ENCODE measurements around the gene NR2E1.

Gene NR2E1

GRCh38 chr6:108156180-108156937, 9.5 kb upstream of the NR2E1 start:
- DNase-seq = no peak

GRCh38 chr6:108156938-108157233, 8.9 kb upstream of the NR2E1 start:
- no peak for DNase-seq

DNA sequence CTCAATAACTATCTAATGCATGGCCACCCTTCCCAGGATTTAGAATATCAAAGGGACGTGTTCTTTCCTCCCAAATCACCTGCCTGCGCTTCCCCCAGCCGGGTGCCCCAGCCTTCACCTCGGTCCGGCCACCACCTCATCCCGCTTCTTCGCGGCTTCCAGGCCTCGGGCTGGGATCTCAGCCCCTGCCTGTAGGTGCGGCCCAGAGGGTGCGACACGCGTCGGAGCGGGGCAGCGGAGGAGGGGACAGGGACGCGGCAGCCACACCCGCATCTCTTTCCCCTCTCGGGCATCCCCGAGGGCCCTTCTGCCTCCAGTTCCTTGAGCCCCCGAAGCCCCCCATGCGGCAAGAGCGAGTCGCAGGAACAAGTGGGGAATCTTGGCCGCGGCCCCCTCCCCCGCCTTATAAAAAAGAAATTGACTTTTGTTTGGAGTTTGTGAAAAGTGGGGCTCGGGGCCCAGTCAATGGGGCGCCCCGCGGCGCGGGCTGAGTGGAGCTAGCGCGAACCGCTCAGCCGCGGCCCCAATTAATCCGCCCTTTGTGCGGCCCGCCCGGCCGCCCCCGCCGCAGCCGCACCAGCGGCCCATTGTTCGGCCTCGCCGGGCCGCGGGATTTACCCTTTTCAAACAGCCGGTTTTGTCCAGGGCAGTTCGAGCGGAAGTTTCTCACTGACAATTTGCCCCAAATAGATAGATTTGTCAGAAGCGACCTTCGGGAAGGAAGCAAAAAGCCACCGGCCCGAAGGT, 8.4 kb upstream of the NR2E1 start:
- no peak for DNase-seq

DNA sequence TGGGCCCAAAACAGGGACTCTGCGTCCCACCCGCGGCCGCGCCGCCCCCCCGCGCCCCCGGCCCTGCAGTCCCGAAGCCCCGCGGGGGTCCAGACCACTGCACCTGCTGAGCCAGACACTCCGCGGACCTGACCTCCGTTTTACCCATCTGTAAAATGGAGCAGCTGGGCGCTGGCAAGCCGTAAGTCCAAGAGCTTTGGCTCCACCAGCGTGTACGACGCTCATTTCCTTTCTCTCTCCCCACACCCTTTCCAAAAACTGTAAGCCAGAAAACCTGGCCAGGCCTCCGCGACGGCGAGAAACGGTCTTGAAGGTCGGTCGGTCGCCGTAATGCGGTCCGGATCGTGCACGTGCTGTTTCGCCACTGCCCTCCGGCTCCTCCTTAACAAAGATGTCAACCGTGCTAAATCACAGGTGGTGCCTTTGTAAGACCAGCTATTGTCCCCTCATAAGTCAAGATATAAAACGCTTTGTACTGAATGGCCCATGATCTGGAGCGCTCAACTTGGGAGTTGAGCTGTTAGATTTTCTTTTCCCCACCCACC, 7.8 kb upstream of the NR2E1 start:
- DNase-seq = no peak

DNA sequence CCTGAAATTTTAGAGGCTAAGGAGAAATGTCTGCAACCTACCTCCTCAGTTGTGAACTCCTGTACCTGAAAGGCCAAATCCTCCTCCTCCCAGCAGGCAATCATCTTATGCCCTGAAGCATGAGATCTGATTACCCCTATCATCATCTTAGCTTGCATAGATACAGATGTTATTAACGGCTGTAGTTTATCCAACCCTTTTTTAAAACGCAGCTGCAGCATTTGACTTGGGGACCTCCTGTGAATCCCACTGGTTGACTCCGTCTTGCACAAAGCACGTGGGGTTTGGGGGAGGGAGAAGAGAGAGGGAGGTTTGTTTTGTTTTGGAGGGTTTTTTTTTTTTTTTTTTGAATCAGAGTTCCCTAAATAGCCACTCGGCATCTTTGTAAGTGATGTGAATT, 5.8 kb upstream of the NR2E1 start:
- no peak for DNase-seq

DNA sequence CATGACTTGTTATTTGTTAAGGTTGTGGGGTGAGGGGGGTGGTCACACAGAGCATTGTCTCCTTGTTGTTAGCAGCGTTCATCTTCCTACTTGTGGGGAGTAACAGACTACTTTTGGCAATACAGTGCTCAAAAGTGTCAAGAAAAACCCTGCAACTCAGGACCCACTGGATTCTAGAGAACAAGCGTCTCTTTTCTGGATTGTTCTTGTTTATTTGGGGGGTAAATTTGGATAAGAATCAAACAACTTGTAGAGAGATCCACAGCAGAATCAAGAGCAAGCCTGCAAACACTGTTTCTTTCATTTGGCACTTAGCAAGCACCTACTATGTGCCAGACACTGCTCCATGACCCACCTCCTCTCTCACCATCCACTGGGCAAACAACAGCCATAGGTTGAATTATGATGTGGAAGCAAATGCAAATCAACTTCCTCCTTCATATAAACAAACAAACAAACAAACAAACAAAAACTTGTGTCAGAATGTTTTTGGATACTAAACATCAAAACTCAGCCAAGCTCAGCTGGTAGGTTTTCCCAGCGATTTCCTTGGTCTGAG, 4.0 kb upstream of the NR2E1 start:
- no peak for DNase-seq

DNA sequence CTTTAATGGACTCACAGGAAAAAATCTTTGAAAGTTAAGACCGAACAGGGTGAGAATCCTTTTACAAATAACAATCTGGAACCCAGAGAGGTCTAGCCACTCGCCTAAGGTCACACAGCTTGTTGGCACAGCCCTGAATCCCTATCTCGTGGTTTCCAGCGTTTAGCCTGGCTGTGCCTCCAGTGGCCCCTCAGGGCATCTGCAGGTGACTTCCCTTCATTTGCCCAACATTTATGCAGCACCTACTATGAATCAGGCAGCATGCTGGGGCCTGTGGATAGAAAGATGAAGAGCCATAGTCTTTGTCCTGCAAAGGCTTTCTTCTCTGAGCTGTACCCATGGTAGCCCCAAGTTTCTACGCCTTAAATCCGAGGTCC, 2.6 kb upstream of the NR2E1 start:
- DNase-seq = no peak

GRCh38 chr6:108163644-108164542, 1.9 kb upstream of the NR2E1 start:
- no peak for DNase-seq

- DNase-seq = no peak
These were observed 1.3 kb upstream of the NR2E1 start for GRCh38 chr6:108164543-108164814.

DNA sequence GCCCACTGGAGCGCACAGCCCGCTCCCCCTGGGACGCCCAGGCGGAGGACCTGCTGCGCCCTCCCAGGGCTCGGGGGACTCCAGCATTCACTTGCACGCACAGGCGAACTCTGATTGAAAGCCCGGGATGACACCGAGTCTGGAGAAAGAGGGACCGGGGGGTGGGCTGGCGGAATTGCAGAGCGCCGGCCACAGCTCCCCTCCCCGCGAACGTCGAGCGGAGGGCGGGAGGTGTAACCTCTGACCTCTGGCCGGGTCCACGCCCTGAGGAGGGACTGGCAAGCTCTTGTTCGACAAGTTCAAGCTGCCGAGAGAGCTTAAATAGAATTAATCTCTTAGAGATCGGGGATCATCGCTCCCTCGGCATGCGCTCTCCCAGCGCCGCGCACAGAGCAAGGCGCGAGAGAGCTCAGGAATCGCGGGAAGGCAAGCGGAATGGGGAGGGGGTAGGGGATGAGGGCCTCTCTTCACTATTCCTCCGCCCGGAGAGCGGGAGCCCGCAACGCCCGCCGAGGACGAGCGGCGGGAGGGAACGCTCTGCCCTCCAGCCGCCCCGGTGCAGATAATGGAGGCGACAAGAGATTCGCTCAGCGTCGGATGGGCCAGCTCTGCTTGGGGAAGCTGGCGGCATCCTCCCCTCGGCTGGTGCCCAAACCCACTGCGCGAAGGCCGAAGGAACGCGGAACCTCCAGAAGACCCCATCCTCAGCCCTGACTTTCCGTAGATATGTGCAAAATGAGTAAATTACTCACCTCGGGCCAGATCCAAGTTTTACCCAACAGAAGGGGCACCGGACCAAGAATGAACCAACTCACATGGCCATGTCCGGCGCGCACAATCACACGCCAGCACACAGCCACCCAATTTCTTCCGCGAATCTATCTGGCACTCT, 761 bp upstream of the NR2E1 start:
- DNase-seq = no peak

DNA sequence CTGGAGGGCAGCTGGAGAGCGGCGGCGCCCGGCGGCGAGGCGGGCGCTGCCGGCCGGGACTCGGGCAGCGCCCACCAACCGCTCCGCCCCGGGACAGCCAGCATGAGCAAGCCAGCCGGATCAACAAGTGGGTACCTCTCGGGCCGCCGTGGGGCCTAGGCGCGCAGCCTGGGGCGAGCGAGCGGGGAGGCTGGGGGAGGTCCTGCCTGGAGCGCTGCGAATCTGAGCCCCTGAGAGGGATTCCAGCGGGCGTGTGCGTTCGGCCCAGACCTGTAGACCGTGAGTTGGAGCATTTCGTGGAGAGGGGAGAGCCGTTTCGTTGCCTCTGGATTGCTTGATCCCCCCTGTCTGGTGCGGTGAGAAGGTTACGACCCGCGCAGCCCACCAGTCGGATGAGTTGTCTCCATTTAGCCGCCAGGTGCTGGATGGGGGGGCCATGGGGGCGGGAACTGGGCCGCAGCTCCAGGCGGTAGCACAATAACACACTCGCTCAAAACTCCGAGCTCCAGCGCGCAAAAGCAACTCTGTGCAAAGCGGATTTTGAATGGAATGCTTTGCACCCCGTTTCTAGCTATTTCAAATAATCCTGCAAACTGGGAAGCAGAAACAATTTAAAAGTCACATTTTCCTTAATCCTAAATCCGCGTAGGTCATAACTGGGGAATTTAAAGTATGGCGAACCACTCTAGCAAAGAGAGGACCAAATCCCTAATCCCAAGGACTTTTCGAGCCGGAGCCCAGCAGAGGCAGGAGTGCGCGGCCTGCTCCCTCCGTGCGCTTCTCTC, 1.0 kb downstream of the NR2E1 start:
- DNase-seq = no peak

DNA sequence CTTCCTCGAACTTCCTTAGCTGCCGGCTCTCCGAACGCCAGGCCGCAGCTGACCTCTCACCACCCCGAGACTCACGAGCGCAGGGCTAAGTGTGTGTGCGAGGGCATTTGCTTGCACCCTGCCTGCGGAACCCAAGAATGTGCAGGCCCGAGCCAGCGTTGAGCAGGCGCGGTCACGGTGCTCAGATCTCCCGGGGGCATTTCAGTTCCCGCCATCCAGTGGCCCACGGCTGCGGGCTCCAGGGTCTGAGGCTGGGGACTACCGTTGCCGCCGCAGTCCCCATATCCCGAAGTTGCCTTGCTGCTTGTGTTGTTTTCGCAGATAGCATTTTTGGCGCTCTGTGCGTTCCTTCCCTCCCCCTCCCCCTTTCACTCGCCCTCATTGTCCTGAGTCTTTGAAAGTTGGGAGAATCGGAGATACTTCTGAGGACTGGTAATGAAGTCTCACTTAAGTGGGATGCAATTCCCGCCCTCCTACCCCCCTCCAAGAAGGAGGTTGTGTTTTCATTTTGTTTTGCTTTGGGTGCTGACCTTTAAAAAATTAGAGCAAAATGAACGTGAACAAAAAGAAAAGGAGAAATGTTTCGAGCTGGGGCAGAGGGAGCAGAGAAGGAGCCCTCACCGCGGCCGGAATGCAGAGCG, 1.7 kb downstream of the NR2E1 start:
- no peak for DNase-seq

DNA sequence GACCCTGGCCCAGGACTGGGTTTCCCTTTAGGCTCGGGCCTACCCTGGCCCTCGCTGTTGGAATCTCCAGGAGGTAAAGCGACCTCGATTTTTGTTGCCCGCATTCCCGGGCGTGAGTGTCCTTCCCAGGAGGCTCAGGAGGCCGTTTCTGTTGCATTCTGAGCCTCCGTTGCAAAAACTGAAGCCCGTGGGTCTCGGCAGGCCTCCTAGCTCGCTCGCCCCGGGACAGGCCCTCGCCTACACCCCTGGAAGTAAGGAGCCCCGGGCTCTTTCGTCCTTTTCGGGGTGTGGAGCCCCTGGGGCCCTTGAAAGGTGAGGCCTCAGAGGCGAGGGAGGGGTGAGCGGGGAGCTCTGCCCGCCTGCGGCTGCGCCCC, 2.3 kb downstream of the NR2E1 start:
- DNase-seq = no peak

DNA sequence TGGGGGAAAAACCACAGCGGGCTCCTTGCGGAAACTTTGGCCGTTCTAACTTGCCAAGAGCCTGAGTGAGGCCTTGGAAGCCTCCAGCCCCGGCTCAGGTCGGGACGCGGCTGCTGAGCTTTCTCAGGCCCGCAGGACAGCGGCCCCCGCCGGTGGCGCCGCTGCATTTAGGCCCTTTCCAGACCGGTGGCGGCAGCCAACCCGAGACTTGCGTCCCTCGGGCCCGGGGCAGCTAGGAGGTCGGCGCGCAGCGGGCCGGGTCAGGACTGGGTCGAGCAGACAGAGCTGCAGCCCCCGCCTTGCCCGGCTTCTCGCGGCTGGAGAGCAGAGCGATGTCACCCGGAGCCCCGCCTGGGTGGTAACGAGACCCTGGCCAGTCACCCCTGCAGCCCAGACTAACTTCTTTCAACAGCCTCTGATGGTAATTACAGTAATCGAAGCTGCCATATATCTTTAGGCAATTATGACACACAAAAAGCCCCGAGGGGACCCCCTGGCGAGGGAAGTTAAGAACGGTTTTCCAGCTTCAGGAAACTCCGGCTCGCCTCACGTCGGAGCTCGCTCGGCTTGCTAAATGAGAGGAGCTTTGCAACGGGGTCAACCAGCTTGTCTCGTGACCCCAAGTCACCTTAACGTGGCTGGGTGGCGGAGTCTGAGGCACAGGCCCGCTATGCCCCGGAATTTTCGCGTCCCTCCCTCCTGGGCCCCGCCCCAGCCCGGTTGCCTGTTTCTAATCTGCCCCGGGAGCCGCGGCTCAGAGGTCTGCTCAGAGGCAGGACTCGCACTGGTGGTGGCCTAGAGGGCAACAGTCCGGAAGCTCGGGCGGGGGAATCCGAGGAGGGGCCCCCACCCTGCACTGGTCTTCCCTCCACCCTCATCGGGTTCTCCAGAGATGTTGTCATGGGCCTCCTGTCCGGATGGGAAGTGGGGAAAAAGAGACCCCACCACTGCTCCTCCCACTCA, 3.0 kb downstream of the NR2E1 start:
- DNase-seq = no peak

DNA sequence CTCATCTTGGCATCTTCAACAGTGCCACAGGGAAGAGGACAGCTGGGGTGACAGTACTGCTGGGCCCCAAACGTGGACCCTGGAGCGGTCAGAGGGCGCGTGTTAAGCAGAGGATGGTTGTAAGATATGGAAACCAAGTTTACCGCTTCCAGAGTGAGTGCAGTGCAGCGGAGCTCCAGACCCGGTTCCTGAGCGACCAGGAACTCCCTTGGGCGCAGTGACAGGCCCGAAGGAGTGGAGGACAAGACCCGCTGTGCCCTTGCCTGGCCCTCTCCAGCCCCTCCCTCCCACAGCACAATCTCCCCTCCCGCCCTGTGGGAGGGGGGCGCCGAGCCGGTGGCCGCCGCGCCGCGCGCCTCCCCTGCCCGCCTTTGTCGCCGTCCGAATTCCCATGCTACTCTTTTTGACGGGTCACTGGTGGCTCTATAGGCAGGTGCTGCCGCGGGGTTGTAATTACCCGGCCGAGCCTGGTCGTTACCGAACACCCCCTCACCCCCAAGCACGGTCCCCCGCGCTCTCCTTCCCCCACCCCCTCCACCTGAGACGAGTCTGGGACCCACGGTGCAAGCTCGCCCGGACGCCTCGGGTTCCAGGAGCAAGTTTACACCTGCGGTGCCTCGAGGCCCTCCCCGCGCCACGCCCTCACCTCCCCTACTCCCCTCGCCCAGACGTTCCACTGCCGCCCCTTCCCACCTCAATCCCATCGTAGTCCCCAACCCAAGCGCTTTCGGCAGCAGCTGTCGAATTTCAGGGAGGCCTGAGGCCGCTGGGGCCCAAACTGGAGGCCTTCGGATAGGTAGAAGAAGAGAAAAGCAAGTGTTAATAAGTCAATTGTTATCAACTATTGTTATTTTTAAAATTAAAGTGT, 3.9 kb downstream of the NR2E1 start:
- DNase-seq = no peak

GRCh38 chr6:108170332-108171290, 4.8 kb downstream of the NR2E1 start:
- DNase-seq = no peak

GRCh38 chr6:108171291-108171917, 5.6 kb downstream of the NR2E1 start:
- no peak for DNase-seq
